ENCODE results near the gene FADS6.
A peak's percentile ranks its signal among the peaks of the same experiment; 100 is the strongest.

FADS6 gene, protein sequence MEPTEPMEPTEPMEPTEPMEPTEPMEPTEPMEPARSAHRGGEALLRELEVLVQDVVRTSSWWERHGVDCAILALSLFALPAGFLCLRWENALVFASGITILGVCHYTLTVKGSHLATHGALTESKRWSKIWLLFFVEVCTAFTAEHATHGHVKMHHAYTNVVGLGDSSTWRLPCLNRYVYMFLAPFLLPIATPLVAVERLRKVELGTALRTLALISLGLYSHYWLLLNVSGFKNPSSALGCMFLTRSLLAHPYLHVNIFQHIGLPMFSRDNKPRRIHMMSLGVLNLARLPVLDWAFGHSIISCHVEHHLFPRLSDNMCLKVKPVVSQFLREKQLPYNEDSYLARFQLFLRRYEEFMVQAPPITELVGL

DNA sequence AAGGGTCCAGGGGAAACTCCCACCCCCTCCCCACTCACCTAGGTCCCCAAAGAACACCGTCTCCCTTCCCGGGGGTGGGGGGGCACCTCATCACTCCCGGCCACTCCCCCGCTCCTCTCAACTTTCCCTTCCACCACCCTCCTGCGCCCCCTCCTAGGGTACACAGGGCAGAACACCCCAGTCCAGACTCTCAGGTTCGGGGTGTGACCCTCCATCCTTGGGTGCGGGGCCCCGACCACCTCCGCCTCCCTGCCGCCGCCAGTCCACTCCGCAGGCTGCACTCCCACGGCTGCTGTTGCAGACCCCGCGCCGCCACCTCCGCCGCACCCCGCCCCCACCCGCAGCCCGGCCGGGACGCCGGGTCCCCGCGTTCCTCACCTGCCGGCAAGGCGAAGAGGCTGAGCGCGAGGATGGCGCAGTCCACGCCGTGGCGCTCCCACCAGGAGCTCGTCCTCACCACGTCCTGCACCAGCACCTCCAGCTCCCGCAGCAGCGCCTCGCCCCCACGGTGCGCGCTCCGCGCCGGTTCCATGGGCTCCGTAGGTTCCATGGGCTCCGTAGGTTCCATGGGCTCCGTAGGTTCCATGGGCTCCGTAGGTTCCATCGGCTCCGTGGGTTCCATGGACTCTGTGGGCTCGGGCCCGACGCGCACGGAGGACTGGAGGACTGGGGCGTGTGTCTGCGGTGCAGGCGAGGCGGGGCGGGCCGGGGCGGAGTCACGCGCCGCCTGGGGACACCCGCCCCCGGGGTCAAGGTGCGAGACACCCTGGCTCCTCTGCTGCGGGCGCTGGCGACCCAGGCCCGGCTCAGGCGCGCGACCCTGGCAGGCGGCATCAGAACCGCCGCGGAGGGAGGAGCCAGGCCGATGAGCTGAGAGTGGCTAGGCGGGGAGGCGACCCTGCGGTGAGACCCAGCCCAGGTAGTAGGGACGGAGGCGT is at the start of gene FADS6:
Gene FADS6 (minus strand): TSS at position 660 of the 938 bp plus-strand sequence. CDS start 38 bp downstream, at position 622.
- DNase-seq (ENCODE audit: low spot score): peak; percentile 66

DNA sequence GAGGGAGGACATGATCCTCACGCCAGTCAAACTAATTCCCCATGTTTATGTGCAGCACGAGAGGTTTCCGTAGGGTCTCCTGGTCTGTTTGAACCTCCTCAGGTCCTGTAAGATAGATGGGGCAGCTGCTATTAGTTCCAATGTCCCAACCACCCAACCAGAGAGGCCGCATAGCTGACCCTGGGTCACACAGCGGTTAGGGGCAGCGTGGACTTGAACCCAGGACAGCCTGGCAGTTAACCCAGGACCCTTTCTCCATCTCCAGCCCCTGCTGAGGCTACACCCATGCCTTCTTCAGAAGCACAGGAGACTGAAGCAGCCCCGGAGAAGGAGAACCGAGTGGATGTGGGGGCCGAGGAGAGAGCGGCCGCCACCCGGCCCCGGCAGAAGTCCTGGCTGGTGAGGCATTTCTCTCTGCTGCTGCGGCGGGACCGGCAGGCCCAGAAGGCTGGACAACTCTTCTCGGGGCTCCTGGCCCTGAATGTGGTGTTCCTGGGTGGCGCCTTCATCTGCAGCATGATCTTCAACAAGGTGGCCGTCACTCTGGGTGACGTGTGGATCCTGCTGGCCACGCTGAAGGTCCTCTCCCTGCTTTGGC is 47.8 kb upstream of the FADS6 start:
- no peak for DNase-seq (ENCODE audit: low spot score)

DNA sequence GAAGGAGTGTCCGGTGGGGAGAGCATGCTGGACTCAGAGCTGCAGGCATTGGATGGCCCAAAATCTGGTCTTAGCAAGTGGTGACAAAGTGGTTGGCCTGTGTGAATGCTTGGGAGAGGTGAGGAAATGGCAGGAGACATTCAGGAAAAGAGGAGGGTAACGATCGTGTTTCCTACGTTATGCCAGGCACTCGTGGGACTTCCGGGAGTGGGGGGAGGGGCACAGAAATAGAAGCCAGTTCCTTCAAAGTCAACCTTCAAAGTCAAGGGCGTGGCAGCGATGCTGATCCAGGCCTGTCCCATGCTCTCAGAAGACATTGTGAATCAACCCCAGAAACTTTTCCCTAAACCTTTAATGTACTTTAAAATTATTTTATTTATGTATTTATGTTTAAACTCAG is 46.1 kb upstream of the FADS6 start:
- no peak for DNase-seq (ENCODE audit: low spot score)

DNA sequence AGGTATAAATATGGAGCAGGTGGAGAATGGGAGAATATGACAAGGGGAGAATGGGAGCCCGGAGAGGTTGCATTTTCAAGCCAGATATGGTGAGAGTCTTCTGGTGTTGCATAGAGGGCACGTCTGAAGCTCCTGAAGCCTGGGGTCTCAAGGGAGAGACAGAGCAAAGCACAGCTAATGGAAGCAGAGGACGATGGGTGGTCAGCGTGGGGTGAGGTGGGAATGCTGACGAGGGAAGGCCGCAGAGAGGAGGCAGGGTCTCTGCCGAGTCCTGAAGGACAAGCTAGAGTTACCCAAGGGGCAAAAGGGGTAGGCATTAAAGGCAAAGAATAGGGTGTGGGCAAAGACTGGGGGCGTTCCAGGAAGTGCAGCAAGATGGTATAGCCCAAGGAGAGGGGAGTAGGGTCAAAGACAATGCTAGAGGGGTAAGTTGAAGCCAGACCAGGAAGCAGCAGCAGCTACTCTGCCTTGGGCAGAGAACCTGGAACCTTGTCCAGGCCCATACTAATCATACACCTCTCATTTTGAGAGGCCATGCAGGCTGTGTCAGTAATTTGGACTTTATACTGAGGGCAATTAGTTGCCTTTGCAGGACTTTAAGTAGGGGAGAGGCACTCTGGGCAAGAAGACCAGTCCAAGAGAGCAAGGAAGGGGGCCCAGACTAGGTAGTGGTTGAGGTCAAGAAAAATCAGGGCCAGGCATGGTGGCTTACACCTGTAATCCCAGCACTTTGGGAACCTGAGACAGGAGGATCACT is 44.9 kb upstream of the FADS6 start:
- DNase-seq (ENCODE audit: low spot score): no peak

DNA sequence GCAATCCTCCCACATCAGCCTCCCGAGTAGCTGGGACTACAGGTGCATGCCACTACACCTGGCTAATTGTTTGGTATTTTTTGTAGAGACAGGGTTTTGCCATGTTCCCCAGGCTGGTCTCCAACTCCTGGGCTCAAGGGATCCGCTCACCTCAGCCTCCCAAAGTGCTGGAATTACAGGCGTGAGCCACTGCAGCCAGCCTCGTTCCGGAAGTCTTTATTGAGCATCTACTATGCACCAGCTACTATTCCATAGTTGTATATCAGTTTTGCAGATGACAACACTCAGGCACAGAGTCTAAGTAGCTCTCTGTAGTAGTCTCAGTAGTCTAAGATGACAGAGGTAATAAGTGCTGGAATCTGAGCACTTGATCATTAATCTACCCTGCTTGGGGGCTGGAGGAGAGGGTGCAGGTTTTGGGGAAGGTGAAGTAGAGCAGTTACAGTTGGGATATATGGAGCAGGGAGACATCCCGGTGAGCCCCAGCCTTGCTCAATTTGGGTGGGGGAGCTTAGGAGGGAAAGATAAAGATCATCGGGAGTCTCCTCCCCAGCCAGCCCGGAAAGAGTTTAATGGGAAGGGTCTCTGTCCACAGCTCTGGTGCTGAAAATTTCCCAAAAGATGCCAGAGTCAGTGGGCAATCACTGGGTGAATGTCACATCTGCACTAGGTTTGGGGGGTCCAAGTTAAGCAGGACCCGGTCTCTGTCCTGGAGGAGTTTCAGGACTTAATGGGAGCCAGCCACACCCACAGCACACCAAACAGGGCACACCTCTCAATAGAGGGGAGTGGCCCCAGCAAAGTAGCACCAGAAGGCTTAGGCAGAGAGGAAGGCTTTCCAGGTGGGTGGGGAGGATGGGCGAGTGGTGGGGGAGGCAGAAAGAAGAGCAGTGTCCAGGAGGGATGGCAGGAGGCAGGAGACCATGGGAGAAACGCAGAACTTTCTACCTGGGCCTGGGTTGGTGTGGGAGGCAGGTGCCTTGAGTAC is 43.9 kb upstream of the FADS6 start:
- peak; percentile 72 for DNase-seq (ENCODE audit: low spot score)

DNA sequence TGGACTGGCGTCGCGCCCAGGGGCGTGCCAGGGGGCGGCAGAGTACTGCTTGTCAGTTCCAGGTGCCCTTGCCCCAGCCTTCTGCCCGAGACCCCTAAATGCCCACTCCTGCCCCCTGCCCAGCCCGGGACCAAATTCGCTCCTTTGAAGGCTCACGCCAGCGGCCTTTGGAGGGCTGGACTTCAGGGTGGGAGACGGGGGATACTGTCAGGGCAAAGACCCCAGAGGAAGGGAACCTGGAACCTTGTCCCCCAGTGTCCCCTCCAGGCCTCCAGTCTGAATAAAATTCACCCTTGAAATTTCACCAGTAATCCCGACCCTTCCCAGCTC is 43.0 kb upstream of the FADS6 start:
- no peak for DNase-seq (ENCODE audit: low spot score)

DNA sequence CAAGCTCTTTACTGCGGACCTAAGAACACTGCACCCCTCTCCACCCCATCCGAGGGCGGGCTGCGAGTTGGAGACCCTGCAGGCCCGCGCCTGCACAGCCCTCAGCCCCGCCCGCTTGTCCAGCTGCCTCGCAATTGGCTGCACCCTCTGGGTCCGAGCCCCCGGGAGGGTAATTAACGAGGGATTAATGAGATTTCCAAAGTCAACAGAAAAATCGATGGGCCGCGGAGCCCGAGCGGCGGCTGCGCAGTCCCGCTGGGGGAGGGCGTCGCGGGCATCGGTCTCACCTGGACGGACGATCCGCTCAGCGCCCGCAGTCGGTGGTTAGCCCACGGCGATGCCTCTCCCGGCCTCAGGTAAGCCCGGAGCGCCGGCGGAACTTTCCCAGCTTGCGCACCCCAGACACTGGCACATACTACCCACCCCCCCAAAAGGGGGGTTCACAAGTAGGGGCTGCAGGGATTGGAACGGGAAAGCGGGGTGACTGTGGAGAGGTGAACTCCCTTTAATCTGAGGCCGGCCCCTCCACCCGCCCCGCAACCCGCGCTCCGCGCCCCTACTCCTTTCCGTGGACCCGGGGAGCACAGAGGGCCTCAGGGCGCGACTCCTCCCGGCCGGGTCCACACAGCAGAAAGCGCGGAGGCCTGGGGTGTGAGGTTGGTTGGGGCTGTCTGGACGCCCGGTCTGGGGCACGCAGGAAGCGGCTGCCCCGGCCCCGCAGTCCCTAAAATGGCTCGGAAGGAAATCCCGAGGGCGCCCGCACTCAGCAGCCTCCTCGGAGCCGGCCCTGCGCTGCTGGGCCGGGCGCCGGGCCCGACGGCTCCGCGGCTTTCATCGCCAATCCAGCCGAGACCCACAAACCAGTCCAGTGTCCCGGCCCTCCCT is 42.4 kb upstream of the FADS6 start, which contains the start of gene OTOP3:
Gene OTOP3 (plus strand): TSS at position 314 of the 885 bp plus-strand sequence. CDS start 24 bp downstream, at position 338.
- DNase-seq (ENCODE audit: low spot score): peak; percentile 71

DNA sequence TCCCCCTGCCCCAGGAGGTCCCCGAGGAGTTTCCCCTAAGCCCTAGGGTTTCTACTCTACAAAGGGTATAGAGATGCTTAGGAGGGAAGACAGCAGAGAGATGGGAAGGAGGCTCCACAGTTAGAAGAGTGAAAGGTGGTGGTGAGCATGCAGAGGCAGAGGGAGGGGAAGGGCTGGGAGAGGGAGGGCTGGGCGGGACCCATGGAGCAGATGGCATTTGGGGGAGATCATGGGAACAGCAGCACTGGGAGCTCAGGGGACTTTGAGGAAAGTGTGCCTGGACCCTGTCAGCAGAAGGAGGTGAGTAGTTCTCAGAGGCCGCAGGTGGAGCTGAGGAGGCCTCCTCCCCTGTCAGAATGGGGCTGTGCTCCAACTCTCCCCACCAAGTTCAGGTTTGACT is 41.6 kb upstream of the FADS6 start:
- DNase-seq (ENCODE audit: low spot score): no peak

DNA sequence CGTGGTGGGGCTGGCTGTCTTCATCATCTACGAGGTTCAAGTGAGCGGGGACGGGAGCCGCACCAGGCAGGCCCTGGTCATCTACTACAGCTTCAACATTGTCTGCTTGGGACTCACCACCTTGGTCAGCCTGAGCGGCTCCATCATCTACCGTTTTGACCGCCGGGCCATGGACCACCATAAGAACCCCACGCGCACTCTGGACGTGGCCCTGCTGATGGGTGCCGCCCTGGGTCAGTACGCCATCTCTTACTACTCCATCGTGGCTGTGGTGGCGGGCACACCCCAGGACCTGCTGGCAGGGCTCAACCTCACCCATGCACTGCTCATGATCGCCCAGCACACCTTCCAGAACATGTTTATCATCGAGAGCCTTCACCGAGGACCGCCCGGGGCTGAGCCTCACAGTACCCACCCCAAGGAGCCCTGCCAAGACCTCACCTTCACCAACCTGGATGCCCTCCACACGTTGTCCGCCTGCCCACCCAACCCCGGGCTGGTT is 37.2 kb upstream of the FADS6 start:
- DNase-seq (ENCODE audit: low spot score): no peak

DNA sequence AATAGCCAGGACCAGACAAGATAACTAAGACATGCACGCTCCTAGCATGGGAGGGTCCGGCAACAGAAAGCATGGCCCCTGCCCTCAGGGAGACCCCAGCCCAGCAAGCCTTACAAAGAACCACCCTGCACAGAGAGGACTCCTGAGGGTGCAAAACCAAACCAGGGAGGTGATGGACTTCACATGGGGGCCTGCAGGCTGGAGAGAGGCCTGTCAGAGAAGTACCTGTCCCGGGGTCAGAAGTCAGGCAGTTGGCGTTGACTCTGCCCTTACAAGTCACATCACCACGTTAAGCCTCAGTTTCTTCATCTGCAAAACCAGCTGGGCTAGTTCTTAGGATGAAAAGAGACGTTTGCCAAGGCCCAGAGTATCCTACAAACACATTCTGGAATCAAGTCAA is 35.4 kb upstream of the FADS6 start:
- no peak for DNase-seq (ENCODE audit: low spot score)

DNA sequence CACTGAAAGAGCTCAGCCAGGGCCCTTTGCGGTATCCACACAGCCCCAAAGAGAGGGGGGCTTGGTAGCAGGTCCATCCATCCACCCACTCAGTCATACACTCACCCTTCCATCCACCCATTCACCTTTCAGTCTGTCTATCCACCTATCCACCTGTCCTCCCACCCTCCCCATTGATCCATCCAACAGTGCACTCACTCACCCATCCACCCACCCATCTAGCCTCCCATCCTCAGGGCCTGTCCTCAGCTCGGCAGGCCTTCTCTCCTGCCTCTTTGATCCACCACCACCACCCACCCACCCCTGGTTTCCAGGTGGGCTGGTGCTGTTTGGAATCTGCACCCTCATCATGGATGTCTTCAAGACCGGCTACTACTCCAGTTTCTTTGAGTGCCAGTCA is 31.8 kb upstream of the FADS6 start:
- DNase-seq (ENCODE audit: low spot score): no peak

DNA sequence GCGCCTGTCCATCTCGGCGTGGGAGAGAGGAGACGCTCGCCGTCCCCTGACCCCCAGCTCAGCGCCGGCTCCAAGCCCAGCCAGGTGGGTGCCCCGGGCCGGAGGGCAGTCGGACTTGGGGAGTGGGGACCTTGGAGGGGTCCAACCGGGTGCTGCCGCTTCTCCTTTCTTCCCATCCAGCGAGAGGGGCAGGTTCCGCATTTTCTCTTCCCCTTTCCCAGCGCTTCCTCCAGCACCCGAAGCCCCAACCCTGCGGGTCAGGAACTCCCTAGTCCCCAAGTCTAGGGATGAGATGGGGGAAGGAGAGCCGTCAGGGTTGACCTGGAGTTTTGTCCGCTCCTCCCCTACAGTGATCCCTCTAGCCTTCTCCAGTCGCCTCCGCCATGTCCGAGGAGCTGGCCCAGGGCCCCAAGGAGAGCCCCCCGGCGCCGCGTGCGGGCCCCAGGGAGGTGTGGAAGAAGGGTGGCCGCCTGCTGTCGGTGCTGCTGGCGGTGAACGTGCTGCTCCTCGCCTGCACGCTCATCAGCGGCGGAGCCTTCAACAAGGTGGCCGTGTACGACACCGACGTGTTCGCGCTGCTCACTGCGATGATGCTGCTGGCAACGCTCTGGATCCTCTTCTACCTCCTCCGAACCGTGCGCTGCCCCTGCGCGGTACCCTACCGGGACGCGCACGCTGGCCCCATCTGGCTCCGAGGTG is 31.0 kb upstream of the FADS6 start, which contains the start of gene OTOP2:
Gene OTOP2 (plus strand): TSS at position 24 of the 699 bp plus-strand sequence. CDS start 360 bp downstream, at position 384.
- peak; percentile 51 for DNase-seq (ENCODE audit: low spot score)

DNA sequence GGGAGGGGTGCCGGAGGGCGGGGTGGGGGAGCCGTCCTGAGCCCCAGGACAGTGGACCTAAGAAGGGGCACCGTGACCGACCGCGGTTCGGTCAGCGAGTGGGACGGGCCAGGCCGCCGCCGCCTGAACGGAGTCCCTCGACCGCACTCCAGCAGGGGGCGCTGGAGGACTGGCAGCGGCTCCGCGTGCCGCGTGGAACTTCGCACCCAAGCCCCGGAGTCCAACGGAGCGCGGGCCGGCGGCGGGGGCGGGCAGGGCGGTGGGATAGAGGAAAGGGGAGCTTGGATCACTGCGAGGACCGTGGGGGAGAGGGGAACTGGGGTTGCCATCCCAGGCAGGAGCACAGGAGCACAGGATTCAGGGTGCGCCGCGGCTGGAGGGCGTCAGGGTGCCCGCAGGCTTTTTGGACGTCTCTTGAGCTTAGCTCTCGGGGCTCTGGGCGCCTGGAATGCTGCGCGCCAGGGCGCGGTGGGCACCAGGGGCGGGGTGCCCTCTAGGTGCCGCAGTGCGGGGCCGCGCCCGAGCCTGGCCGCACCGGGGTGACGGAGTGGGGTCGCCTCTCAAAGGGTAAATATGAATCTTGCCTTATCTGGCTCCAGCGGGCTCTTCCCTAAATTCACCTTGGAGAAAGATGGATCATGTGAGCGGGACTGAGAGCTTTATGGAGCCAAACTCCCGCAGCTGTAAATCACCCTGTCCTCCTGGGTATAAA is 30.3 kb upstream of the FADS6 start:
- peak; percentile 93 for DNase-seq (ENCODE audit: low spot score)

DNA sequence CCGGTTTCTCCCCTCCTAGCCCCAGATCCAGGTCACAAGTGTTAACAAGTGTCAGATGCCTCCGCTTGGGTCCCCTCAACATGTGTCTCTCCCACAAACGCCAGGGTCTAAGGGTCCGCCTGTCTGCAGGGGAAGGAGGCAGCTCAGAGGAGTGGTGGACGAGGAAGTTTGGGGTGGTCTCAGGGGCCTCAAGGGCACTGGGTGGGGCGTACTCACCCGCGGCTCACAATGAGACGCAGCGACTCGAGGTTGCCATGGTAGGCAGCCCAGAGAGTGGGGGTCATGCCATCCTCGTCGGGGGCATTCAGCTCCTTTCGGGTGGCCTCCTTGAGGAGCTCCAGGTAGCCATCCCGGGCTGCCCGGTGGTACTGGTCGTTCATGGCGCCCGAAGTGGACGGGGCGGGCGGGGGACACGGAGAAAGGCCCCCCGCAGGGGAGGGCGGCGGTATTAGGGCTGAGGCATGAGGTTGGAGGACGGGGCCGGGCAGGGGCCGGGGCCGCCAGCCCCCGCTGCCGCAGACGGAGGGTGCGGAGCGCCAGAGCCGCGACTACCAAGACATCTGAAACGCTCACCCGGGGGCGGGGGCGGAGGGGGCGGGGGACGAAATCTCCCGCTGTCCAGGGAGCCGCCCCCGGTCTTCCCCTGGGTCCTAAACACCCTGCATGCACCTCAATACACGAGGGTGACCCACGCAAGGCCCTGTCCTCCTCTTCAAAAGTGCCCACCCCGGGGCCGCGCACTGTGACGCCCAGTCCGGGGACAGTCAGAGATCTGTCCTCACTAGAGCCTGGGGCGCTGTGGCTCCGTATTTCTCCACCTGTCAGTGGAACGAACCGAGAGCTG is 29.5 kb upstream of the FADS6 start, which contains the start of gene USH1G:
Gene USH1G (minus strand): TSS at position 562 of the 844 bp plus-strand sequence. CDS start 182 bp downstream, at position 380.
- peak; percentile 86 for DNase-seq (ENCODE audit: low spot score)

DNA sequence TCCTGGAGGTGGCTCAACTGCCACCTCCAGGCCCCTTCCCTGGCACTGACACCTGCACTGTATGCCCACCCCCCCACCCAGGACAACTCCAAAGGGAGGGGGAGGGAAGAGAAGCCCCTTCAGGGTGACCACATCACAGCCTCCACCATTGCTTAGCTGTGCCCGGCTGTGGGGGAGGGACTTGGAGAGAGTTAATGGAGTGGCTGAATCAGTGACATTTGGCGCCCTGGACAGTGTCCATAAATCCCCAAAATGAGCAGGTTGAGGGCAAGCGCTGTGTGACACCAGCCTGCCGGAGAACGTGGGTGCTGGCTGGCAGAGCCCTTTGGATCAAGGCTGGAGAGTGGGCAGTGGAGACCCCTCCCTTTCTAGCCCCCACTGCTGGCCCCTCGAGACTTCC is 28.7 kb upstream of the FADS6 start:
- DNase-seq (ENCODE audit: low spot score): no peak

DNA sequence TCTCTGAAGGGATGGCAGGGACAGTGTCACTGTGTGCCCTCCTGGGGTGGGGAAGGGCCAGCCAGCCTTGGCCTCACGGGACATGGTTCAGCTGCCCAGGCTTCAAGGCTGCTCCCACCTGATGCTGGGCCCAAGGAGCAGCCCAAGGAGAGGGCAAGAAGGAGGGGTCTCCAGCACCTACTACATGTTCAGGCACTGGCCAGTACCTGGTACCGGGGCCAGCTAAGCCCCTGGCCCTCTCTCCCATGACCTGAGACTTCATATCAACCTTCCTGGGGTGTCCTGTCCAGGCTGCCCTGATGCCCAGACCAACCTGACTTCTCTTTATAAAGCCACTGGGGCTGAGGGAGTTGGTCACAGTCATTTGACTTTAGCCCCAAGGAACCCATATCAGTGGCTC is 28.3 kb upstream of the FADS6 start:
- no peak for DNase-seq (ENCODE audit: low spot score)

All from iPS-NIHi11 (cell line).